Esophagus squamous epithelium (tissue), 5 donors: ENCODE results near the gene PRKN. TPM values are rescaled to one million over a fixed set of nuclear protein-coding genes. Genes with fewer than 3 reads are reported as not detected.

Experiments
- DNase-seq: peaks from one replicate; lab custom pipeline; 2025; lab: John Stamatoyannopoulos, UW
- H3K27ac ChIP-seq, 4 donors: fragments of 200-600 bp; sonication (generic); one replicate each; pipeline ENCODE4 v1.5.1; 2016 to 2019; ENCODE audit warnings: mild to moderate bottlenecking in 1 of 4
- H3K27me3 ChIP-seq, 4 donors: fragments of 200-600 bp; sonication (generic); 1 replicate in 3 of 4; 2 replicates in 1 of 4; pipeline versions ENCODE4 v1.5.1 to v1.6.0; 2017 to 2021; ENCODE audit warnings: antibody characterized with exemption in 1 of 4
- H3K36me3 ChIP-seq, 3 donors: fragments of 200-600 bp; sonication (generic); one replicate each; pipeline ENCODE4 v1.5.1; 2016 to 2019
- H3K4me1 ChIP-seq, 3 donors: fragments of 200-600 bp; sonication (generic); one replicate each; pipeline ENCODE4 v1.5.1; 2017 to 2019
- H3K4me3 ChIP-seq, 4 donors: fragments of 200-600 bp; sonication (generic); 1 replicate in 3 of 4; 2 replicates in 1 of 4; pipeline ENCODE4 v1.5.1; 2016 to 2019; ENCODE audit warnings: mild to moderate bottlenecking in 2 of 4, moderate library complexity in 1 of 4
- H3K9me3 ChIP-seq, 3 donors: fragments of 200-600 bp; sonication (generic); one replicate each; pipeline ENCODE4 v1.5.1; 2016 to 2019
- CTCF ChIP-seq, 6 experiments: fragments of 450-650 bp in 4 of 6; fragments of 200-600 bp in 2 of 6; sonication (generic) in 2 of 6; IDR thresholded peaks; one replicate each; pipeline ENCODE4 v1.5.1; 2016 to 2019; ENCODE audit warnings: antibody characterized with exemption in 6 of 6, mild to moderate bottlenecking in 4 of 6, moderate library complexity in 4 of 6
- POLR2A ChIP-seq, 4 donors: fragments of 450-650 bp; IDR thresholded peaks; one replicate each; pipeline ENCODE4 v1.6.1; 2017; ENCODE audit warnings: antibody characterized with exemption in 4 of 4, mild to moderate bottlenecking in 4 of 4, moderate library complexity in 3 of 4
- WGBS, 2 donors: methylation state at CpG; one replicate each; pipeline ENCODE4 v1.1.5; 2018; 5-methylcytosine and 5-hydroxymethylcytosine counted together
- intact Hi-C: fragments of 100-400 bp; cut with DNase I; formaldehyde crosslinking; loops from one replicate; pipeline ENCODE4 v1.15.0; 2022
- total RNA-seq, 4 donors: library from RNA; depleted of rRNA; stranded (reverse); fragments of >200 nt; gene quantifications; one replicate each; pipeline ENCODE4 v1.1.0, GENCODE V29; 2016
- donor health status: DM: yes; HTN: yes; CAD: no.

The PRKN gene
- total RNA-seq, 4 donors from 2014 or later, result 0.70 to 5.5 (median 2.2) TPM

- H3K4me3 ChIP-seq, result no peak overlapping the region
- H3K27me3 ChIP-seq, result no peaks in the 10 kb centered on the region
- peaks cover 0 to 14% (median 0%) of the 10 kb centered on the region in 3 donors for H3K4me1 ChIP-seq
- no peaks in the 10 kb centered on the region for H3K36me3 ChIP-seq
- no peak overlapping the region for H3K27ac ChIP-seq
- no peak for DNase-seq
- TF ChIP-seq POLR2A (IDR thresholded peaks at IDR 0.05) (no peak), CTCF (IDR thresholded peaks at IDR 0.05) (no peak)
- intact Hi-C loops, result no loop called here
- no peaks in the 10 kb centered on the region for H3K9me3 ChIP-seq
Observed at GRCh38 chr6:162675503-162675902, 52.1 kb downstream of the PRKN start.

- TF ChIP-seq POLR2A (IDR thresholded peaks at IDR 0.05) (no peak), CTCF (IDR thresholded peaks at IDR 0.05) (no peak)
- 49 to 66% methylated on average over 3 of the region's 3 CpGs for WGBS, 2 donors
- no peaks in the 10 kb centered on the region for H3K9me3 ChIP-seq
- intact Hi-C loops, result no loop called here
- DNase-seq, result no peak
- no peaks in the 10 kb centered on the region for H3K36me3 ChIP-seq
- peaks cover 0 to 14% (median 0%) of the 10 kb centered on the region in 3 donors for H3K4me1 ChIP-seq
- H3K27me3 ChIP-seq, result no peaks in the 10 kb centered on the region
- no peak overlapping the region for H3K4me3 ChIP-seq
- H3K27ac ChIP-seq, result no peak overlapping the region
Observed at GRCh38 chr6:162674452-162674851, 53.1 kb downstream of the PRKN start.

GRCh38 chr6:162671580-162672165 is 55.9 kb downstream of the PRKN start:
- Histone ChIP-seq H3K4me1 (peaks cover 0 to 14% (median 0%) of the 10 kb centered on the region in 3 donors), H3K27me3 (no peaks in the 10 kb centered on the region), H3K27ac (no peak overlapping the region), H3K4me3 (no peak overlapping the region), H3K9me3 (no peaks in the 10 kb centered on the region), H3K36me3 (no peaks in the 10 kb centered on the region)
- intact Hi-C loops, result no loop called here
- no peak for TF ChIP-seq CTCF (IDR thresholded peaks at IDR 0.05)
- no peak for TF ChIP-seq POLR2A (IDR thresholded peaks at IDR 0.05)
- DNase-seq, result no peak
- WGBS, 2 donors, result 87 to 89% methylated on average over 4 of the region's 4 CpGs

GRCh38 chr6:162670345-162670744 is 57.2 kb downstream of the PRKN start:
- no peak overlapping the region for H3K4me3 ChIP-seq
- intact Hi-C loops, result no loop called here
- H3K36me3 ChIP-seq, result no peaks in the 10 kb centered on the region
- no peak for DNase-seq
- peaks cover 0 to 14% (median 0%) of the 10 kb centered on the region in 3 donors for H3K4me1 ChIP-seq
- H3K27ac ChIP-seq, result no peak overlapping the region
- WGBS, 2 donors, result 88 to 97% methylated on average over 3 of the region's 3 CpGs
- no peaks in the 10 kb centered on the region for H3K9me3 ChIP-seq
- no peaks in the 10 kb centered on the region for H3K27me3 ChIP-seq
- TF ChIP-seq CTCF (IDR thresholded peaks at IDR 0.05) (no peak), POLR2A (IDR thresholded peaks at IDR 0.05) (no peak)

GRCh38 chr6:162666246-162666645 is 61.3 kb downstream of the PRKN start:
- no peak overlapping the region for H3K27ac ChIP-seq
- DNase-seq, result no peak
- H3K4me1 ChIP-seq, result no peaks in the 10 kb centered on the region
- TF ChIP-seq CTCF (IDR thresholded peaks at IDR 0.05) (no peak), POLR2A (IDR thresholded peaks at IDR 0.05) (no peak)
- H3K36me3 ChIP-seq, result no peaks in the 10 kb centered on the region
- 82 to 96% methylated on average over 2 of the region's 2 CpGs for WGBS, 2 donors
- no peaks in the 10 kb centered on the region for H3K9me3 ChIP-seq
- H3K27me3 ChIP-seq, result no peaks in the 10 kb centered on the region
- no peak overlapping the region for H3K4me3 ChIP-seq
- intact Hi-C loops, result no loop called here
